Left forelimb (tissue), 1 donor: ENCODE data around the gene NFIX.

Source experiments
- DNase-seq: peaks from one replicate; pipeline ENCODE4 v3.0.0-alpha.2; 2018; ENCODE audit warnings: low spot score

Gene NFIX

GRCh38 chr19:13056052-13056660 lies 60.9 kb downstream of the NFIX start:
- peak; percentile 87 for DNase-seq

GRCh38 chr19:13057147-13057572 lies 61.9 kb downstream of the NFIX start:
- no peak for DNase-seq

- DNase-seq, result no peak
Measured at GRCh38 chr19:13057744-13058143, 62.5 kb downstream of the NFIX start.

DNA sequence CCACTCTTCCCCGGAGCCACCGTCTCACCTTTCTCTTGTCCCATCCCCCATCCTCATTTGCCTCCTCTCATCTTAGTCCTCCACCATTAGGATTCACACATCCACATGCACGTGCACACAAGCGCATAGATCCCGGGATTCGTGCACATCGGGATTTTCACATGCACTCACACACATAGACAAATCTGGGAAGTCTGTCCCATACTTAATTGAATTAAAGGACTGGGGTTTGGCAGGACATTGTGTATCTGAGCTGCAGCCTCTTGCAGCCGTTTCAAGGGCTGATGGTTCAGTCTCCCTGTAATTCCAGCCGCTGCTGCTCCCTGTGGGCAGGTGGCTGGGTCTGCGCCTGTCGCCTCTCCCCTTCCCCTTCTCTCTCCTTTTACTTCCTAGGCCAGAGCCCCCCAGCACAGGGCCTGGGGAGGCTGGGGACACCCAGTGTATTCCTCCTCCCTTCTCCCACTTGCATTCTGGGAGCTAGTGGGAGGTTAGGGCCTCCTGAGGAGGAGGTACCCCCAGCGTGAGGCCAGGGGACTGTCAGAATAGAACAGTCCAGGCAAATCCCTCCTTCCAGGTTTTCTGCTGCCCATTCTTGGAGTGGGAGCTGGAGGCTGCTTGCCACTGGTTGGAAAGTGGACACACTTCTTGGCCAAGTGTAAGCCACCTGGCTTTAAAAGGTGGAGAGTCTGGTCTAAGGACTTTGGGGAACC lies 63.8 kb downstream of the NFIX start:
- no peak for DNase-seq

DNA sequence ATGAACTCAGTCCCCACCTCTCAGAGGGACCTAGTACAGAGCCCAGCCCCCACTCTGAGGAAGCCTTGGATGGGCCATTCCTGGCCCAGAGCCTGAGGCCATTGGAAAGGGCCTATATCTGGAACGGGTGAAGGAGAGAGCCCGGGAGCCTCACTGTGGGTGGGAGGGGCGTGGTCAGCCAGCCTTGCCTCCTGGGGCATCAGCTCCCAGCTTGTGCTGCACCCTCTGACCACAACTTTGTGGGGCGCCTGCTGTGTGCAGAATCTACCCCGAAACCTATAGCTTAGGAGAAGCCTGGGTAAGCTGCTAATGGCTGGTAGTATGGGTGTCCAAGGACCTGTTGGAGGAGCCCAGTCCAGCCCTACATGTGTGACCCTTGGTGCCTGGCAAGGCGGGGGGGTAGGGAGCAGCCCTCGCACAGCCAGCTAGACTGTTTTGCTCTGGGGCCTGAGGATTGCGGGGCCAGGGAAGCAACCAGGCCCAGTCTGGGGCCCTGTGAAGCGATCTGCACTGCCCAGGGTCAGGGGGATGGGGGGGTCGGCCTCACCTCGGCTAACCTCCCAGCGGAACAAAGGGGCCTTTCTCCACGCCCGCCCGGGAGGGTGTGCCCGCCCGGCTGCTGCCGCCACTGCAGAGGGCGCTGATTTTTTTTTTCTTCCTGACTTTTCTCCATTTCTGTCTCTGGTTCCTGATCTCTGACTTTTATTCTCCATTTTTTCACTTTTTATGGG lies 65.1 kb downstream of the NFIX start:
- no peak for DNase-seq

- DNase-seq, result peak; percentile 87
Measured at GRCh38 chr19:13060964-13061927, 66.0 kb downstream of the NFIX start.

GRCh38 chr19:13062317-13062716 lies 67.0 kb downstream of the NFIX start:
- DNase-seq, result no peak

GRCh38 chr19:13063461-13064091 lies 68.3 kb downstream of the NFIX start:
- no peak for DNase-seq

DNA sequence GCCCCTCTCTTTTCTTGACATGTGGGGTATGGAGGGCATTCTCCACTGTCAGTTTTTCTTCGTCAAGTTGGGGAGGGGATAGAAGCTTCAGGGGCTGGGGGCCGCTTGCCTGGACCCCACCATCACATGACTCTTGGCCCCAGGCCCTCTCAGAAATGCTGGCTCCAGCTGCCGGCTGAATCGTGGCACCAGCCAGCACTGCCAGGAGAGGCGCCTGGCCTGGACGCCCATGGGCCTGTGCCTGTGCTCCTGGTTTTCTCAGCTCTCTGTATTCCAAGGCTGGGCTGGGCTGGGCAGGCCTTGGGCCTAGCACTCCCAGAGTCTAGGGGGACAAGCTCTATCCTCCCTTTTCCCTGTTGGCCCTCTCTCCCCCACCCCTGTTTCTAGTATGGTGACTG lies 68.8 kb downstream of the NFIX start:
- DNase-seq, result no peak

DNA sequence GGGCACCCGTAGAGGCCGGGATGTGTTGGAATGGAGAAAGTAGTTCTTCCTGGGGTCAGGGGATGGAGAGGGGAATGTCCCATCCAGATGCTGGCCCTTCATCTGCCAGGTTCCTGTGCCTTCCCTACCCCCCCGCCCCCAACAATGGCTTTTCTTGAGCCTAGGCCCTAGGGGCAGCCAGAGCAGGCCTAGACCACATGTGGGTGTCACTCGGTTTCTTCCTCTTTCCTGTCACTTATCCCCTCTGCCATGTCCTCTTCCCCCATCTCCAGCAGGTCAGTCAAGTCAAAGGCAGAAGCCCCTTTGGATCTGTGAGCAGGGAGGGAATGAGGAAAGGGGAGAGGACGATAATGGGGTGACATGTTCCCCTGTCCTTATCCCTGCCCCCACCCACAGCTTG lies 71.0 kb downstream of the NFIX start:
- DNase-seq, result no peak

DNA sequence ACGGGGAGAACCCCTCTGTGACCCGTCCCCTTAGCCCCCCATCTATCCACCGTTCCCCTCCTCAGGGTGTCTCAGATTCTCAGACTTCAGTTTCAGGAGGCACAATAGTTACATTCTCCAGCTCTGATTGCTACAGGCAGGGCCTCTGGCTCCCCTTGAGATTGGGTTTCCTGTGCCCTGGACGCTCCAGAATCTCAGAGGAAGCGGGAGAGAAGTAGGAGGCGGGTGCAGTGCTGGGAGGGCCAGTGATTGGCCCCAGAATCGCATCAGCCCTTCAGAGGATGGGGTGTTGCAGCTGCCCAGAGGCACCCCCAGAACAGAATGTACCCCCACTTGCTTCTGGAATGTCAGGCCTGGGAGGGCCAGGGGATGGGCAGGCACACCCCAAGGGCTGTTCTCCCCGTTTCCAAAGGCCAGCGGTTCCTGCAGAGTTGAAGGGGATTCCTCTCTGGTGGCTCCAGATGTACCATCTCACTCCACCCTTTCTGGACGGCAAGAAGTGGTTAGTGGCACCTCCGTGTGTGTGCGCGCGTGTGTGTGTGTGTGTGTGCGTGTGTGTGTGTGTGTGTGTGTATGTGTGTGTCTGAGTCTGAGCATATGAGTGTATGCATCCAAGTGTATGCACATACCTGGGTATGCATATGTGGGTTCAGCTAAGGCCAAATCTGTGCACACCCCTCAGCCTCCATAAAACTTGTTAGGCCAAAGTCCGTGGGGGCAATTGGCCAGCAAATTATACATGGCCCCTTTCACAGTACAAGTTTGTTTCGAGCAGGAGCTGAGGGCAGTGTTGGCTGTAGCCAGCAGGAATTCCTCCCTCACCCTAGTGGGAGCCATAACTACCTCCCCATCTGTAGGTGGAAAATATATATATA lies 71.9 kb downstream of the NFIX start:
- DNase-seq, result no peak

DNA sequence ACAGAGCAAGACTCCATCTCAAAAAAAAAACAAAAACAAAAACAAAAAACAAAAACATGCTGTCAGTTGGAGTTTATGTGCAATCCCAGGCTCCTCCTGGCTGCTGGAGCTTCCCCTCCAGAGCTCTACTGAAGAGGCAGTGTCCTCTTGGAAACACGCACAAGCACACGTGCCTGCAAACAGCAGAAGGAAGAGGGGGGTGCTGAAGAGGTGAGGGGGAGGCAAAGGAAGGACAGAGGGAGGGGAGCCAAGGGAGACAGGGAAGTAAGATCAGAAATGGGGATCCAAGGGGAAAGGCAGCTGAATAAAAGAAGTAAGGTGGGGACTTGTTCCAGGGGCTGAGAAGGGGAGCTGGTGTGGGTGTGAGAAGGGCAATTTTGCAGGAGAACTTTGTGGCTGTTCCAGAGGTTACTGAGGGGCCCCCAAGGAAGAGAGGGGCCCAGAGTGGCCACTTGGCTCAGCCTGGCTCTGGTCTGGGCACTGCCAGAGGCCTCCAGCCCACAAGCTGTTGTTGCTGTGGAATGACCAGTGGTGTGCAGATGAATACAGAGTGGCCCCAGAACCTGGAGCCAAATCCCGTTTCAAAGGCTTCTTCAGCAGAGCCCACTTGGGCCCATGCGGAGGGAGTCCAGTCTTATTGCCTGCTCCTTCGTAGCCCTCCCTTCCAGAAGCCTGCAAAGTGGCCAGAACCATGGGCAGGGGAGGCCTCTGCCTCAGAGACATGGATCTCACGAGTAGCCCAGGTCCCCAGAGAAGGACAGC lies 73.0 kb downstream of the NFIX start:
- no peak for DNase-seq

DNA sequence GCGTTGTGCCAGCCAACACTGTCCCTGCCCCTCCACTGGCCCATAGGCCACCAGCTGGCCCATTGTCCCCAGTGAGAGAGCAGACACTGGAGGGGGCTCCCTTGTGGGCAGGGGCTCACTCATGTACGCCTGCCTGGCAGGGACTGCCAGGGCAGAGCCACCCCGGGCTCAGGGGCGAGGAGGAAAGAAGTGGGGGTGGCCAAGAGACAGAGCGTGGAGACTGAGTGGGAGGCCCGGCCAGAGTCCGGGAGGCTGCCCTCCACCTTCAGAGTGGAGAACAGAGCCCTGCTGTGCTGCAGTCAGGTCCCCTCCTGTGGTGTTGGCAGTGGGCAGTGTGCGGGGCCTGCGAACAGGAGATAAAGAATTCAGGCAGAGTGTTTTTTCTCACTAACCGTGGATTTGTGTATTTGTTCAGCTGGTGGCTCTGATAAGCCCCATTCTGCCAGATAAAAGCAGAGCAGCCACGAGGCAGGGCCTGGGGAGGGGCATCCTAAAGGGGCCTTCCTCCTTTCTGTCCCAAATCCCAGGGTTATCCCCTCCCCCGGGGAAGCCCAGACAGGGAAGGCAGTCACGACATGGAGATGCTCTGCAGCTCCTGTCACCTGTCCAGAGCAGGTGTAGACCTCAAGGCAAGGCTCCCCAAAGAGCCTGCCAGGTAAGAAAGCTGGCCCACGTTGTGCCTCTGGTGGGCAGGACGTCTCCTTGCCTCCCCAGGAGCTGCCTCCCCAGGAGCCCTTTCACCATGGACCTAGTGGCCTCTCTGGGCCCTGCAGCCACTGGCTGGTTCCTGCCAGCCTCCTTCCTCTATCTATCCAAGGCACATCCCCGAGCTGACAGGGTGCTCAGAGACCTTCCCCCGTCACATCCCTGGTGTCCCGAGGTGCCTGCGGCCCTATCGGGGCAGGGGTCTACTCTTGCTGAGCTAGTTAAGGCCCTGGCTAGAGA lies 74.4 kb downstream of the NFIX start:
- no peak for DNase-seq

DNA sequence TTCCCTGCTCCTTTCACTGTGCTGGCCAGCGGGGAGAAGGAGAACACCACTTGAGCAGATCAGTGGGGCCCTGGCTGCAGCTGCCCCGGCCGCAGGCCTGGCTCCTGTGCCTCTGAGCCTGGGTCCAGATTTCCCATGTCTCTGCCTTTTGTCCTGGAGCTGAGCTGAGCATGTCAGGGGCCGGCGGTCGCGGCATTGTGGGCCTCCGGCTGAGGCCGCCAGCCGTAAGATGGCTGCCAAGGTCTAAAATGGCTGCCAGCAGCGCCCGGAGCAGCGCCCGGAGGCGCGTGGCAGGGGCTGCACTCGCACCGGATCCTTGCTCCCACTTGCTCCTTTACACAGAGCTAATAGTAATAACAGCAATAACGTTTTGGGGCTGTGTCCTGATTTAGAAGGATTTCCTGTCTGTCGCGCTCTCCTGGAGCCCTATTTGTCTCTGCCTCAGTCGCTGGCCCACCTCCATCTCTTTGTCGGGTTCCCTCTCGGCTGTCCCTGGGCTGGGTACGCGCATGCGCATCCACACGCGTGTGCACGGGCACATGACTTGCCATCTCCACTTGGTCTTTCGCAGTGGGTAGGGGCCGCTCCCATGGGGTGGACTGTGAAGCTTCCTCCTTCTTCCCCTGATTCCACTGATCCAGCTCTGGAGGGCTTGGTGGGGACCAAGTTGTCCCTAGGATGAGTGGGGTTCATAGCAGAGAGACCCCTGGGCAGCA lies 75.3 kb downstream of the NFIX start:
- DNase-seq, result no peak

GRCh38 chr19:13071444-13072187 lies 76.3 kb downstream of the NFIX start:
- no peak for DNase-seq

DNA sequence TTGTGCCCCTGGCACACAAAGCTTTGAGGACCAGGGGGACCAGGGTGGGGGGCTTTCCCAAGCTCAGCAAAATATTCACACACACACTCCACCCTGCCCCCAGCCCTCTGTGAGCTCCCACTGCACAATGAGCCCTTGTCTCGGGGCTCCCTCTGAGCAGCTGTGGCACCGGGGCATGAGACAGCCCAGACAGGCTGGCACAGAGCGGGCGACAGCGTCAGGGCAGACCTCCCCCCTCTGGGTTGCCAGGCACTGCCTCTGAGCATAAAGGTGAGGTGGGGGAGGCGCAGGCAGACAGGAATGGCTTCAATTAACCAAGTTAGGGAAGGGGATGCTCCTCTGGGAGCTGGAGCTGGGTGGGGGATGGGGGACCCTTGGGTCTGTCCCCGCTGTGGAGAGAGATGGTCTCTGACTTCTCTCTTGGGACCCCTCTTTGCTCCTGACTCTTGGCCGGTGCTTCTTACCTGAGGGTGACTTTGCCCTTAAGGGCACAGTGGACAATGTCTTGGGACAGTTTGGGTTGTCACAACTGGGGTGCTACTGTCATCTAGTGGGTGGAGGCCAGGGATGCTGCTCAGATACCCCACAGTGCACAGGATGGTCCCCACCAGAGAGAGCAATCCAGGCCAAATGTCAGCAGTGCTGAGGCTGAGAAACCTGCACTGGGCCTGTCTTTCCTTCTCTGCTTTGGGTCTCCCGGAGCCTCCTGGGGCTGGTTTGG lies 77.1 kb downstream of the NFIX start:
- DNase-seq, result no peak

GRCh38 chr19:13073263-13073662 lies 78.0 kb downstream of the NFIX start:
- DNase-seq, result no peak
